ENCODE measurements around the gene CTAGE8.
"Not testable (repeated sequence)": the region's sequence is repeated elsewhere in the genome, so short reads cannot be mapped to it uniquely, and the experiment has no call there.

CTAGE8 gene

DNA sequence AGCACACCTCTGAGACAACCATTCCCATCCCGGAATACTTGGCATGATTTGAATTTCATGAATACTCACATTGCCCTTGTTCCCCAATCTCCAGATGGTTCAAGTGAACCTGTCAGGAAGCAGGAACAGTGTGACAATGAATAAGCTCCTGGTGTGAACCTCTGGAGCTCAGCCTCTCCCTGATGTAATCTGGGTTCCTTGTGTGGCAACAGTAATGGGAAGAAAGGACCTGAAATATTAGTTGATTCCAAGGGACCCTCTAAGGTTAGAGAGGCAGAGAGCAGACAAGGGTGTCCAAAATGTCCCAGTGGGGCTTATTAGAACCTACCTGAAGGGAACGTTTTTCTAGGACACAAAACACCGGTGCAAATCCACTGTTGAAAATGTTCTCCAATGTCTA is 13.0 kb downstream of the CTAGE8 start:
- DNase-seq: peak in 1 of 2 donors; percentile 30

DNA sequence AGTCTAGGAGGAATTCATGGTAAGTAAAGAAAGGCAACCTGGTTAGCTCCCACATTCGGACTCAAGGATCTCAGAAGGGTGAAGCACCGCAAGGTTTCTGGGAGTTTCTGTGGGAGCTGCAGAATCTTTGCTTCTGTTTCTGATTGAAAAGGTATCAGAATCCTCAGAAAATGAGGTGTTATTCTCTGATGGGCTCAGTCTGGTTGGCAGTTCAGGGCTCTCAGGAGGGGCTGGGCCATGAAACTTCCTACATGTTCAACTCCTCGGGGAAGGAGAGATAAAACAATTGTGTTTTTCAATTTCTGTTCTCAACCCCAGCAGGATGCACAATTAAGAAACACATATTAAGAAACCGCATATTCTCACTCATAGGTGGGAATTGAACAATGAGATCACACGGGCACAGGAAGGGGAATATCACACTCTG is 13.6 kb downstream of the CTAGE8 start:
- DNase-seq: peak in 1 of 2 donors; percentile 2

DNA sequence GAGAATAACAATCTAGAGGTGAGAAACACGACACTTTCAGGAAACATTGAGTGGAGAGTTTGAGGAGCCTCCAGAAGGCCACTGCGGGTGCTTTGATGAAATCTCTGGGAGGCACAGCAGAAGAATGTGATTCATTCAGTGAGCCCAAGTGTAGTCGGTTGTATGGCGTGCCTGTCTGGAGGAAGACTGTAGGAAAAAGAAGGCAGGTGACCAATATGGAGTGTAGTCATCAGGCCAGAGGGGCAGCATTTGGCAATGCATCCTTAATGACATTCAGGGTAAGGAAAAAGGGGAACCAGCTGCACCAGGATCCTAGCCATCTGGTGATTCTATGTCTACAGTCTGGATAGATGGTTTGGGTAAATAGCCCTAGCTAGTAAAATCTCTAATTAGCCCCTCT is 16.8 kb downstream of the CTAGE8 start:
- not testable (repeated sequence) for DNase-seq

DNA sequence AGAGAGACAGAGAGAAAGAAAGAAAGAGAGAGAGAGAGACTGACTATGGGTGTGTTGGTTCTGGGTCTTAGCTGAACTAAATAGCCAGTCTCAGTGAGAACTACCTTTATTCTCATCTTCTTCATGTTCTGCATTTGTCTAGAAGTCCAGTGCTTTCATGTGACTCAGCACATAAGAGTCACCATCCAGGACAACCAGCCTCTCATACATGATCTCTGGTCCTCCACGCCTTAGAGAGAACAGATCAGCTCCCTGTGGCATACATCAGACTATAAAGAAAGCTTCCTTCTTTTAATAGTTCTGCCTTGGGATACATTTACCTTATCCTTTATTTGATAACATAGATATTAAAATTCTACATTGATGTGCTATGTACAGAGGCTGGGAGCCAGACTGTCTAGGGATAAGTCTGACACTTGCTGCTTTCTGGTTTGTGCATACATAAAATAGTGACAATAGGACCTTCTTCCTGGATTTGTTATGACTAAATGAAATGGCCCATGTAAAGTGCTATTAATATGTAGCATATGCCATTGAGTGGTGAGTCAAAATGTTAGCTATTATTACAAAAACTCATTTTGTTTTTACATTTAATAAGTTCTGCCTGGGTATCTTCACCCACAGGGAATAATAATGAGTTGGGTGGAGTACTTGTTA is 21.3 kb downstream of the CTAGE8 start:
- DNase-seq: not testable (repeated sequence)

DNA sequence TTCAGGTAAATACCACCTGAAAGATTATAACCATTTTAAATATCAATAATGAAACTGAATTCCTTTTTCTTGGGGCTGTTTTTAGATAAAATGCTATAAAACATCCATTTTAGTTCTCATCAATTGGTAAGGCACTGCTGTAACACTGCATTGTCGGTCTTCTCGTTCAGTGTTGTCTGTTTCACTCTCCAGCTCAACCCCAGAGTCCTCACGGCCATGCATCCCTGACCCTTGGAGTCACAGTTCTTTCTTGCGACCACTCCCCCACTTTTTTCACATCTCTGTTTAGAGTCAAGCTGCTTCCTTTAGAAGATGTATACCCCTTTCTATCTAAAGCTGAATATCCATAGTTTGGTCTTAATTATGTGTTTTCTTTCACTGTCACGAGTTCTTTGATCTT is 22.1 kb downstream of the CTAGE8 start:
- not testable (repeated sequence) for DNase-seq

DNA sequence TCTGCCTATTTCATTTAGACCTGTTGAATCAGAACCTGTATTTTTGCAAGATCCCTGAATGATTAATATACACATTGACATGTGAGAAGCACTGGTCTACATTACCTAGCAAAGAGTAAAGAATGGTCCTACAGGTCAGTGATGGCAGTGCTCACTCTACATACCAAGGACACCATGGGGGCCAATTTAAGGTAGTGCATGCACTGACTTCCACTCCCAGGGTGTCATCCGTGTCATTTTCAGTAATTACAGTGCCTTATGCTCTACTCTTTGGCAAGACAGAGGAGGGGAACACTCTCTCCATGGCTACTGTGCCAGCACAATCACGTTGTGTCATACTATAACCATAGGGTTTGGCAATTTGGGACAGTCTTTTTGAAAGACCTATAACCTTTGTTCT is 23.7 kb downstream of the CTAGE8 start:
- DNase-seq: not testable (repeated sequence)

DNA sequence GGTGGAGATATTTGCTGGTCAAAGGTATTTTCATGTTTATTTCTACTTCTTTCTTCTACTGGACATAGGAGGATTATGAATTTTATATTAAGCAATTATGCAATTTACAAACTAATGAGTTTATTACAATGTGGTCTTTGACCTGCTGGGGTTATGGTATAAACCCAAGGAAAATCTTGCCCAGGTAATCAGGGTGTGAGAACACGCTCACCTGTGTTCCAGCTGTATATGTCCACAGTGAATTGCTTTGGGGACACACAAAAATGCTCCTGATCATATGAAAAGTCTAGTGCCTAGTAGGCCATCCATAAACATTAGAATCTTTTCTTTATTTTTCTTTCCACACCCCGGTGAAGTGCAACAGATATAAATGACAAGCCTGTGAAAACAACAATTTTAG is 29.7 kb downstream of the CTAGE8 start, which contains the start of gene OR2A42:
TSS of gene OR2A42 (minus strand) at position 241 of the 400 bp plus-strand sequence. CDS start 6,762 bp downstream, outside the sequence.
- not testable (repeated sequence) for DNase-seq

DNA sequence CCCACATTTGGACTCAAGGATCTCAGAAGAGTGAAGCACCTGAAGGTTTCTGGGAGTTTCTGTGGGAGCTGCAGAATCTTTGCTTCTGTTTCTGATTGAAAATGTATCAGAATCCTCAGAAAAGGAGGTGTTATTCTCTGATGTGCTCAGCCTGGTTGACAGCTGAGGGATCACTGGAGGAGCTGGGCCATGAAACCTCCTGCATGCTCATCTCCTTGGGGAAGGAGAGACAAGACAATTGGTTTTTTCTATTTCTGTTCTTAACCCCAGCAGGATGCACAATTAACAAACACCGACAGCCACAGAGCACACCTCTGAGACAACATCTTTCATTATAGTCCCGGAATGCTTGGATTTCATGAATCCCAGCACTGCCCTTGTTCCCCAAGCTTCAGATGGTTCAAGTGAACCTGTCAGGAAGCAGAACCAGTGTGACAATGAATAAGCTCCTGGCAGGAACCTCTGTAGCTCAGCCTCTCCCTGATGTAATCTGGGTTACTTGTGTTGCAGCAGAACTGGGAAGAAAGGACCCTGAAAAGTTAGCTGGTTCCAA is 30.5 kb downstream of the CTAGE8 start:
- peak in 1 of 2 donors; percentile 0 for DNase-seq

DNA sequence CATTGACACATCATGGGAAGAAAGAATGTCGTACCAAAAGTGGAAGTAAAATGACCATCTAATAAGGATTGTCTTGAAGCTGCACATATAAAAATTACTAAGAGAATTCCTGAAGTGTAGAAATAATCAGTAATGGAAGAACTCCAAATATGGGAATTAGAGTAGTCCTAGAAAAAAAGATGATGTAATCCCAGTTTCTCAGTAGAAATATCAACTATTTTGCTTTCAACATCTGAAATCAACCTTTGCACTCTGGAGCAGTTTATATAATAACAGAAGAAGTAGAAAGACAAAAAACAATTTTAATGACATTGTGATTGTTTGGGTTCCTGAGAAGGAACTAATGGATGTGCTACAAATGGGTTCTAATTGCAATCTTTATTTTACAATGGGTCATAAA is 36.0 kb downstream of the CTAGE8 start:
- not testable (repeated sequence) for DNase-seq

DNA sequence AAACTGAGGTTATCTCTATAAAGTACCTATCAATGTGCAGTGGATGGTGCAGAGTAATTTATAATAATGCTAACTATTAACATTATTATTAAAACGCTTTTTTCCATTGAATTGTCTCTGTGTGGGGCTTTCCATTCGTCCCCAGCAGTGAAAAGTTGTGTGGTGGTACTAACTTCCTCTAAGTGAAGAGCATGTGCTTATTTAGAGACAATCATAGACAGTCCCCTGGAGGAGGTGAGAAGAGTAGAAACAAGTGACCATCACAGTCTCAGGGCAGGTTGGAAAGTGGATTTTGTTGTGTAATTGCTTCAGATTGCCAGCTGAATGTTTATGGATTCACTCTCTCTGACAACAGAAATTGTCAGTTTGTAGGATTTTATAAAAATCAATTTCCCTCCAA is 38.1 kb downstream of the CTAGE8 start:
- DNase-seq: not testable (repeated sequence)

DNA sequence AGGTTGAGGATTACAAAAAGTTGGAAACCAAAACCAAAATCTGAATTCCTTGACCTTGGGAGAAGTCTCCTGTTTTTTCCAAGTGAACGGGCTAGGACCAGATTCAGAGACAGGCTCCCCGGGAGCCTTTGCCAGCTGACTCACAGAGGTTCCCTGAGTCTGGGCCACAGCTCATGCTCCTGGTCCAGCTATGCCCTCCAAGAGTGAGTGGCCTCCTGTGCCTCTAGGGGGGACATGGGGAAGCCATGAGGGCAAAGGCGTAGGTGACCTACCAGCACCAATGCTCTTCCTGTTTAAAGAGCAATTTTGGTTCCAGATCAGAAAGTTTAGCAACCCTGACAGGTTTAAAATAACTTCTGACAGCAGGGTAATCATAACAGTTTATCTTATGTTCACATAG is 40.3 kb downstream of the CTAGE8 start:
- peak in 1 of 2 donors; percentile 0 for DNase-seq

DNA sequence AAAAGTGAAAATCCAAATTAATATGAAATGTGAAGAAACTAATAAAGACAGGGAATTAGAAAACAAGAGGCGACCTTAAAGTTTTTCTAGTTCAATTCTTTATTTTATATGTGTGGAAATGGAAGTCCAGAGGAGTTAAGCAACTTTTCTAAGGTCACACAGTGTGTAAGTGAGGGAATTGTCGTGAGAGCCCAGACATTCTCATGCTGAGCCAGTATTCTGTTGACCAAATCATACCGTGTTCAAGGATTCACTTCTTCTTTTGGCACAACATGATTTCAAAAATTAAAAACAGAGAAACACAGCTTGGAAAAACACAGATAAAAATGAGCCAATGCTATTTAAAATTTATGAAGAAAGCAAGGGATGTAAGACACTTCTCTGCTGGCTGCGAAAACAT is 42.2 kb downstream of the CTAGE8 start:
- DNase-seq: peak; percentile 1 to 2

DNA sequence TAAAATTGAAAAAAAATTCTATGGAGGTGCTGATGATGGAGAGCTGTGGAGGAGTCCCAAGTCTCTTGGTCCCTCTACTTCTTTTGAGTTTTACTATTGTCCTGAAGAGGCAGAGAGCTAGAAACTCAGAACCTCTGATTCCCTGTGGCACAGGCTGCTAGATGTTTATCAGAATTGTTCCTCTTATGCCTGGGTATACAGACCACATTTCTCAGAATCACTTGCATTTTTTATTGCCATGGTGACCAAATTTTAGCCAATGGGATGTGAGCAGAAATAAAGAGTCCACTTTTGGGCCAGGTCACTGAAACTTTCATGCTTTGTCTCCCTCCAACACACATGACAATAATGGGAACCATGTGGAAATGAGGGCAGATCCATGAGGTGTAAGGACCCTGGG is 45.4 kb downstream of the CTAGE8 start:
- DNase-seq: not testable (repeated sequence)

DNA sequence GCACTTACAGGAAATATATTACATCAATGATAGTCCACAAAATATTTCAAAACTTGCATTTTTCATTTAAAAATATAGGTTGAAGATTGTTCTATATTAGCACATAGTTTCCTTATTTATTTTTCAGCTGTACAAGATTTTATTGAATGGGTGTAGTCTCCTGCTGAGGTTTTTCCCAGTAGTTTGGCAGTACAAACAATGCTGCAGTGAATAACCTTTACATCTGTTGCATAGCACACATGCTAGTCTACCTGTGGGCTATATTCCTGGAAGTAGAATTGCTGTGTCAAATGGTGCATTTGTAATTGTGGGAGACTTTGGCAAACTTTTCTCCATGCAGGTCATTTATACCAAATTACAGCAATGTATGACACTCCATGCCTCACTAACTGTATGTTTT is 48.6 kb downstream of the CTAGE8 start:
- not testable (repeated sequence) for DNase-seq

DNA sequence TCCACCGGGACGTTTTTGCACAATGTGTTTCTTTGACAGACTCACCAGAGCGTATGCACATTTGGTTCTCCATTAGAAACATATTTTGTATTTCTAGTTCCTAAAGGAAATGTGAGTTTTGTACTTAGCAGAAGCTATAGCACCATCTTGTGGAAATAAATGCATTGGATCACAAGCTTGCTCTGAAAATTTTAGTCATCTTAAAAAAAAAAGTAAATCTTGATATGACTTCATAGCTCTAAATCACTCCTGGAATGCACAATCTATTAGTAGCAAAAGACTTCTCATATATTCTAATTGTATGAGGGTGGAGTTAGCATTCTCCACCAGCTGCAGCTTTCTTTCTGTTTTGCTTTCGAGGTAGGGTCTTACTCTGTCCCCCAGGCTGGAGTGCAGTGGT is 49.9 kb downstream of the CTAGE8 start:
- DNase-seq: not testable (repeated sequence)

DNA sequence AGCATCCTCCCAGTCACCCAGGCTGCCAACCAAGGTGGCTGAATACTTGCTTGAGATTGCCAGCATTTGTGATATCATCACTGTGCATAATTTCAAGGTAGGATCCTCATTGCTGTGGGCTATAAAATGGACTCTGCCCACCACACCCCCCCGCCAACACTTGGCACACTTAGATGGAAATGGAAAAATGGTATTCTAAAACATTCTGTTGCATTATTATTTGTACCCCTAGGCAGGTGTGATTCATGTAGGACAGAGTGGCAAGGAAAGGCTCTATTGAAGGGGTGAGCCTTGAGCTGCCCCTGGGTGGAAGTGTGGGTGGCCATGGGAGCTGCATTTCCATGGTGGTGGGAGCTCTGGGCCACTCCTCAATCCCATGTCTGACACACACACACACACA is 50.5 kb downstream of the CTAGE8 start:
- DNase-seq: peak in 1 of 2 donors; percentile 1

DNA sequence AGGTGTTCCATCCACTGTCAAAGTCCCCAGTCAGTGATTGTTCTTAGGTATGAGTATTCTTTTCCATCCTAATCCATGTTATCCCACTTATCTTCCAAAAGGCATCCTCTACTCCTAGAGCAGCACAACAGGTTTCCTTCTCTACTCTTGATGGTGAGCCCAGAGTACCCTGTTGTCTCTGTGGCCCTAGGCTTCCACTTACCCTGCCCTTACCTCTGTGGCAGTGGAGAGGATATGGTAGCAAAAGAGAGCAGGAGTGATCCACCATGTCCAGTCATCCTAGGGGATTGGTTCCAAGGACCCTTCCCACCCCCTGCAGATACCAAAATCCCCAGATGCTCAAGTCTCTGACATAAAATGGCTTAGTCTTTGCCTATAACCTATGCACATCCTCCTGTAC is 51.9 kb downstream of the CTAGE8 start:
- DNase-seq: not testable (repeated sequence)
